ENCODE data around the gene SAT2.

The SAT2 gene

GRCh38 chr17:7580604-7581575 is 46.7 kb downstream of the SAT2 start:
- intact Hi-C loops (cut with micrococcal nuclease): loop anchor here (5.0 kb wide), 1 partner anchor 261 kb away; no protein-coding TSS in a partner anchor
- Mint-ChIP-seq H3K4me1 (ENCODE audit: low read depth) (peaks cover 82% of the 10 kb centered on the region), H3K36me3 (ENCODE audit: low read depth) (peaks cover 99% of the 10 kb centered on the region), H3K9me3 (no peaks in the 10 kb centered on the region), H3K27me3 (no peaks in the 10 kb centered on the region), H3K4me3 (peak overlapping the region; percentile 97), H3K27ac (peak overlapping the region; percentile 92)

DNA sequence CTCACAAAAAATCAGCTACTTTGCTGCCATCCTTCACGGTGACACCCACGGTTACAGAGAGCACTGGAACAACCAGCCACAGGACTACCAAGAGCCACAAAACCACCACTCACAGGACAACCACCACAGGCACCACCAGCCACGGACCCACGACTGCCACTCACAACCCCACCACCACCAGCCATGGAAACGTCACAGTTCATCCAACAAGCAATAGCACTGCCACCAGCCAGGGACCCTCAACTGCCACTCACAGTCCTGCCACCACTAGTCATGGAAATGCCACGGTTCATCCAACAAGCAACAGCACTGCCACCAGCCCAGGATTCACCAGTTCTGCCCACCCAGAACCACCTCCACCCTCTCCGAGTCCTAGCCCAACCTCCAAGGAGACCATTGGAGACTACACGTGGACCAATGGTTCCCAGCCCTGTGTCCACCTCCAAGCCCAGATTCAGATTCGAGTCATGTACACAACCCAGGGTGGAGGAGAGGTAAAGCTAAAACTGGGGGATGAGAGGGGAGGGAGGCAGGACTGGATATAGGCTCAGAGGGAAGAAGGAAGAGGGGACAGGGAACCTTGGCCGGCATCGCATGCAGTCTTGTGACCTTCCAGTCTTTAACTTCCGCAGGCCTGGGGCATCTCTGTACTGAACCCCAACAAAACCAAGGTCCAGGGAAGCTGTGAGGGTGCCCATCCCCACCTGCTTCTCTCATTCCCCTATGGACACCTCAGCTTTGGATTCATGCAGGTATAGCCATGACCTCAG is 47.6 kb downstream of the SAT2 start:
- Mint-ChIP-seq H3K27ac (peak overlapping the region; percentile 92), H3K36me3 (ENCODE audit: low read depth) (peaks cover 100% of the 10 kb centered on the region), H3K27me3 (no peaks in the 10 kb centered on the region), H3K4me3 (peak overlapping the region; percentile 97), H3K4me1 (ENCODE audit: low read depth) (peaks cover 82% of the 10 kb centered on the region), H3K9me3 (no peaks in the 10 kb centered on the region)
- intact Hi-C loops (cut with micrococcal nuclease): loop anchor here (5.0 kb wide), 1 partner anchor 262 kb away; no protein-coding TSS in a partner anchor

- intact Hi-C loops (cut with micrococcal nuclease): no loop called here
- peak within 1 kb of the TSS; percentile 97 for H3K4me3 Mint-ChIP-seq
- H3K27me3 Mint-ChIP-seq: no peaks in the 10 kb centered on the region
- H3K9me3 Mint-ChIP-seq: no peaks in the 10 kb centered on the region
- peak within 1 kb of the TSS; percentile 92 for H3K27ac Mint-ChIP-seq
- peaks cover 100% of the 10 kb centered on the region for H3K36me3 Mint-ChIP-seq (ENCODE audit: low read depth)
- H3K4me1 Mint-ChIP-seq (ENCODE audit: low read depth): peaks cover 82% of the 10 kb centered on the region
Measured at GRCh38 chr17:7579001-7579833, 48.4 kb downstream of the SAT2 start, which contains the start of gene CD68. Gene CD68, plus strand, starts transcription at chr17:7579638. Its CDS starts 40 bp downstream, at chr17:7579678.

GRCh38 chr17:7577327-7578199 is 50.1 kb downstream of the SAT2 start:
- Mint-ChIP-seq H3K4me3 (peak overlapping the region; percentile 97), H3K27me3 (no peaks in the 10 kb centered on the region), H3K27ac (peak overlapping the region; percentile 92), H3K9me3 (no peaks in the 10 kb centered on the region), H3K4me1 (ENCODE audit: low read depth) (peaks cover 76% of the 10 kb centered on the region), H3K36me3 (ENCODE audit: low read depth) (peaks cover 100% of the 10 kb centered on the region)
- intact Hi-C loops (cut with micrococcal nuclease): no loop called here

DNA sequence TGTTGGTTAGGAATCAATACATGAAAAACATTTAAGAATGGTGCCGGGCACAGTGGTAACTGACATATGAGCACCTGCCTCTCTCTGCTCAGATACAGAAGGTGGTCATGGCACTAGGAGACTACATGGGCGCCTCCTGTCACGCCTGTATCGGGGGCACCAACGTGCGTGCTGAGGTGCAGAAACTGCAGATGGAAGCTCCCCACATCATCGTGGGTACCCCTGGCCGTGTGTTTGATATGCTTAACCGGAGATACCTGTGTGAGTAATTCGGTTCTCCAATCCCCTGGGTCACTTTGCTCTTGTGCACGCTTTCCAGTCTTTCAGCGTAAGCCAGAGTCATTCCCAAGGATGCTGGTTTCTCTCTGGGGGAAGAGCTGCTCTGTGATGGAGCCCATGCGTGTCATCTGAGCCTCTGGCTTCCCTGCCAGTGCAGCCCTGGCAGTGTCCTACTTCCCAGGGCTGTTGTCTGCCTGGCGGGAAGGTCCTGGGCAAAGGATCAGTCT is 51.1 kb downstream of the SAT2 start:
- Mint-ChIP-seq H3K4me3 (peak overlapping the region; percentile 30), H3K4me1 (ENCODE audit: low read depth) (peaks cover 73% of the 10 kb centered on the region), H3K36me3 (ENCODE audit: low read depth) (peaks cover 100% of the 10 kb centered on the region), H3K27ac (peak overlapping the region; percentile 92), H3K9me3 (no peaks in the 10 kb centered on the region), H3K27me3 (no peaks in the 10 kb centered on the region)
- intact Hi-C loops (cut with micrococcal nuclease): no loop called here

Data from dendritic cell treated with granulocyte-macrophage colony-stimulating factor and Interleukin-4, amounts not matched to agents 40 ng/mL and 50 ng/mL, for 4 days (primary cell).